Right atrium auricular region (tissue), 2 donors: ENCODE results near the gene TBC1D19. TPM values are rescaled to one million over a fixed set of nuclear protein-coding genes. Genes with fewer than 3 reads are reported as not detected.

Source experiments
- DNase-seq: peaks from one replicate; pipeline ENCODE4 v3.0.0-alpha.2; 2019; ENCODE audit warnings: low spot score
- H3K27ac ChIP-seq, 2 donors: fragments of 200-600 bp; sonication (generic); 1 replicate in 1 of 2; 2 replicates in 1 of 2; pipeline ENCODE4 v1.5.1; 2016 to 2019
- H3K27me3 ChIP-seq, 2 donors: fragments of 200-600 bp; sonication (generic); one replicate each; pipeline versions ENCODE4 v1.5.1 to v1.6.0; 2017 to 2019
- H3K36me3 ChIP-seq: fragments of 200-600 bp; sonication (generic); one replicate; pipeline ENCODE4 v1.5.1; 2016
- H3K4me1 ChIP-seq, 2 donors: fragments of 200-600 bp; sonication (generic); one replicate each; pipeline versions ENCODE4 v1.5.1 to v1.6.0; 2017 to 2019
- H3K4me3 ChIP-seq, 2 donors: fragments of 200-600 bp; sonication (generic); 1 replicate in 1 of 2; 2 replicates in 1 of 2; pipeline ENCODE4 v1.5.1; 2017 to 2019; ENCODE audit warnings: mild to moderate bottlenecking in 1 of 2, moderate library complexity in 1 of 2
- H3K9me3 ChIP-seq, 2 donors: fragments of 200-600 bp; sonication (generic); one replicate each; pipeline ENCODE4 v1.5.1; 2019
- total RNA-seq, 2 donors: library from RNA; depleted of rRNA; stranded (reverse); fragments of >200 nt; gene quantifications; one replicate each; pipeline ENCODE4 v1.1.0, GENCODE V29; 2016
- TF ChIP-seq, protein P1 (sequence below), 2 donors: fragments of 200-600 bp; sonication (generic); IDR thresholded peaks; one replicate each; pipeline ENCODE4 v1.5.1; 2019; ENCODE audit warnings: antibody characterized with exemption in 2 of 2

TBC1D19 gene
- total RNA-seq, 2 donors from 2014 or later: 10.5 to 10.8 TPM

DNA sequence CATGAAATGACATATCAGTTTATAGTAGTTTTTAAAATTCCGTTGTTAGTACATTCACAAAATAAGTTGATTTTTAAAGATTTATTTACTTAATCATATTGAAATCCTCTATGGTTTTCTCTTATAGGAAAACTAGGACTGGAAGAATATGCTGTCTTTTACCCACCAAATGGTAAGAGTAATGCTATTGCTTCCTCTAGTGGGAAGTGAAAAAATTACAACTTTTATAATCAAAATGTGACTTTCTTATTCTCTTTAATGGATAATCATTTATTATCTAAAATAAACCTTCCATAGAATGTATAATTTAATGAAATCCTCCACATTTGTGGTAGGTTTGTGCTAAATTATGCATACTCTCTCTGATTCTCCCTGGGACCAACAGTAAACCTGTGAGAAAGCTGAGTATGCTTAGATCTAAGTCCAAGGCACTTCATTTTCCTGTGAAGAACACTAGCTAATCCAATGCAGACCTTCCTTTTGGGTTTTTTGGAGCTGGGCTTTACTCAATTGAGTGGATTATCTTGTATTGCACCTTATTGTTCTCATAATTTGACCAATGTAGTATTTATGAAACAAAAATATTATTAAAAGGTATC is 136.2 kb downstream of the TBC1D19 start:
- Histone ChIP-seq H3K27ac (no peak overlapping the region), H3K27me3 (no peaks in the 10 kb centered on the region), H3K9me3 (no peaks in the 10 kb centered on the region), H3K36me3 (no peaks in the 10 kb centered on the region), H3K4me1 (no peaks in the 10 kb centered on the region), H3K4me3 (no peak overlapping the region)
- DNase-seq: no peak
- TF ChIP-seq, protein P1, sequence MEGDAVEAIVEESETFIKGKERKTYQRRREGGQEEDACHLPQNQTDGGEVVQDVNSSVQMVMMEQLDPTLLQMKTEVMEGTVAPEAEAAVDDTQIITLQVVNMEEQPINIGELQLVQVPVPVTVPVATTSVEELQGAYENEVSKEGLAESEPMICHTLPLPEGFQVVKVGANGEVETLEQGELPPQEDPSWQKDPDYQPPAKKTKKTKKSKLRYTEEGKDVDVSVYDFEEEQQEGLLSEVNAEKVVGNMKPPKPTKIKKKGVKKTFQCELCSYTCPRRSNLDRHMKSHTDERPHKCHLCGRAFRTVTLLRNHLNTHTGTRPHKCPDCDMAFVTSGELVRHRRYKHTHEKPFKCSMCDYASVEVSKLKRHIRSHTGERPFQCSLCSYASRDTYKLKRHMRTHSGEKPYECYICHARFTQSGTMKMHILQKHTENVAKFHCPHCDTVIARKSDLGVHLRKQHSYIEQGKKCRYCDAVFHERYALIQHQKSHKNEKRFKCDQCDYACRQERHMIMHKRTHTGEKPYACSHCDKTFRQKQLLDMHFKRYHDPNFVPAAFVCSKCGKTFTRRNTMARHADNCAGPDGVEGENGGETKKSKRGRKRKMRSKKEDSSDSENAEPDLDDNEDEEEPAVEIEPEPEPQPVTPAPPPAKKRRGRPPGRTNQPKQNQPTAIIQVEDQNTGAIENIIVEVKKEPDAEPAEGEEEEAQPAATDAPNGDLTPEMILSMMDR (IDR thresholded peaks at IDR 0.05): peak; percentile 23 to 71

DNA sequence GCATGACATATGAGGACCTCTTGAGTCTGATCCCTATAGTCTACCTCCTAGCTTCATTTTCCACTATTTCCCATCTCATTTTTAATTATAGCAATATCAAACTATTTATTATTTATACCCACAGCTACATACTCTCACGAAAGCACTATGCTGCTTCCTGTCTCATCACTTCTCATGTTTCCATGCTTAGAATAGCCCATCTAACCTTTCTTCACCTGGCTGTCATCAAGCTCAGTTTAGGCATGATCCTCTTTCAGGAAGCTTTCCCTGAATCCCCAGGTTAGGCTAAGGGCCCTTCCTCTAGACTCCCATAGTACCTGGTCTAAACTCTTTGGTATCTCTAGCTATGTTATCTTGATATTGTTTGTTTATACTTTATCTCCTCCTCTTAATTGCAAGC is 137.8 kb downstream of the TBC1D19 start:
- Histone ChIP-seq H3K9me3 (no peaks in the 10 kb centered on the region), H3K4me1 (no peaks in the 10 kb centered on the region), H3K27ac (no peak overlapping the region), H3K27me3 (no peaks in the 10 kb centered on the region), H3K36me3 (no peaks in the 10 kb centered on the region), H3K4me3 (no peak overlapping the region)
- TF ChIP-seq, protein P1 (IDR thresholded peaks at IDR 0.05): no peak
- DNase-seq: no peak

- Histone ChIP-seq H3K4me1 (no peaks in the 10 kb centered on the region), H3K9me3 (no peaks in the 10 kb centered on the region), H3K36me3 (no peaks in the 10 kb centered on the region), H3K27ac (no peak overlapping the region), H3K27me3 (no peaks in the 10 kb centered on the region), H3K4me3 (no peak overlapping the region)
- DNase-seq: no peak
- TF ChIP-seq, protein P1 (IDR thresholded peaks at IDR 0.05): no peak
Measured at GRCh38 chr4:26723216-26723615, 139.3 kb downstream of the TBC1D19 start.

GRCh38 chr4:26724534-26724933 is 140.7 kb downstream of the TBC1D19 start:
- Histone ChIP-seq H3K4me1 (no peaks in the 10 kb centered on the region), H3K4me3 (no peak overlapping the region), H3K27me3 (no peaks in the 10 kb centered on the region), H3K27ac (no peak overlapping the region), H3K9me3 (no peaks in the 10 kb centered on the region), H3K36me3 (no peaks in the 10 kb centered on the region)
- no peak for DNase-seq
- TF ChIP-seq, protein P1 (IDR thresholded peaks at IDR 0.05): no peak

DNA sequence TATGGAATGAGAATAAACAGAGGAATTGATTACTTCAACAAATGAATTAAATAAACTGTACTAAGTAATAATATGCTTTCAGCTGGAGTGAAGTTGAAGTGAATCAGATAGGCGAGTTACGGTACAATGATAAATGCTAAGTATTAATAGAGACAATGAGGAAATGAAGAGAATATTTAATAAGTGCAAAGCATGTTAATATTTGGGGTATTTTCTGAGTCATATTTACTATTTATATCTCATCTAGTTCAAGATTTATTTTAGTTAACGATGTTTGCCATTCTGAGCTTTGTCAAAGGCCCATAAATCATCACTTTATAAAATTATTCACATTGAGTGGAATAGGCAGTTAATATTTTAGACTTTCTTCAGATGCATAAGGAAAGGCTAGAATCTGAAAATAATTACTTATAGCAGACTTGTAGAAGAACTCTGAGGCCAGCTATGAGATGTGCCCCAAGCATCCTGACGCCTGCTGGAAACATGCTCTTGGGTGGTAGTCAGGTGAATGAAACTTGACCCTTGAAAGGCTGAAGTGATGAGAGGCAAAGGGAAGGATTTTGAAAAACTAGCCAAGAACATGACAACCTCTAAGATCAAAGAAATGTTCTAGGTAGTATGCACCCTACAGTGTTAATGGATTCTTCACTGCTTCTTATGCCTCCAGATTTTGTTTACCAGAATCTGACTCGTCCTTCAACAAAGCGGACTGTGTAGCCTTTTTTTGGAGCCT is 142.9 kb downstream of the TBC1D19 start:
- H3K36me3 ChIP-seq: no peaks in the 10 kb centered on the region

More for the DNA sequence above, 142.9 kb downstream of the TBC1D19 start:
- Histone ChIP-seq H3K4me3 (no peak overlapping the region), H3K27ac (no peak overlapping the region), H3K27me3 (no peaks in the 10 kb centered on the region), H3K4me1 (no peaks in the 10 kb centered on the region), H3K9me3 (no peaks in the 10 kb centered on the region)
- no peak for DNase-seq
- TF ChIP-seq, protein P1 (IDR thresholded peaks at IDR 0.05): no peak
